Tibial nerve (tissue), 4 donors: ENCODE measurements around the gene SYNE3. TPM values are rescaled to one million over a fixed set of nuclear protein-coding genes. Genes with fewer than 3 reads are reported as not detected.

Experiments used
- DNase-seq, 2 donors: peaks; one replicate each; pipeline ENCODE4 v3.0.0-alpha.2; 2019; ENCODE audit warnings: low spot score in 2 of 2
- H3K27ac ChIP-seq, 4 donors: fragments of 200-600 bp; sonication (generic) in 3 of 4; one replicate each; pipeline ENCODE4 v1.5.1; 2017 to 2019; ENCODE audit warnings: mild to moderate bottlenecking in 1 of 4
- H3K27me3 ChIP-seq, 2 donors: fragments of 200-600 bp; sonication (generic) in 1 of 2; one replicate each; pipeline versions ENCODE4 v1.5.1 to v1.6.0; 2017 to 2019
- H3K36me3 ChIP-seq, 3 donors: fragments of 200-600 bp; sonication (generic); one replicate each; pipeline ENCODE4 v1.5.1; 2018 to 2019
- H3K4me1 ChIP-seq, 4 donors: fragments of 200-600 bp; sonication (generic) in 3 of 4; one replicate each; pipeline ENCODE4 v1.5.1; 2017 to 2019
- H3K4me3 ChIP-seq, 4 donors: fragments of 200-600 bp; sonication (generic) in 3 of 4; one replicate each; pipeline ENCODE4 v1.5.1; 2017 to 2019; ENCODE audit warnings: mild to moderate bottlenecking in 1 of 4, moderate library complexity in 1 of 4
- H3K9me3 ChIP-seq, 4 donors: fragments of 200-600 bp; sonication (generic) in 3 of 4; one replicate each; pipeline ENCODE4 v1.5.1; 2017 to 2019
- CTCF ChIP-seq, 5 experiments: fragments of 200-600 bp in 3 of 5; fragments of 450-650 bp in 2 of 5; sonication (generic) in 3 of 5; IDR thresholded peaks; one replicate each; pipeline ENCODE4 v1.5.1; 2016 to 2019; ENCODE audit warnings: antibody characterized with exemption in 5 of 5, mild to moderate bottlenecking in 3 of 5, moderate library complexity in 2 of 5
- EP300 ChIP-seq, 2 donors: sonication (generic); formaldehyde crosslinking; IDR thresholded peaks; one replicate each; pipeline ENCODE4 v1.6.1; 2017; ENCODE audit warnings: antibody characterized with exemption in 2 of 2, mild to moderate bottlenecking in 1 of 2
- POLR2A ChIP-seq, 2 donors: fragments of 450-650 bp; IDR thresholded peaks; one replicate each; pipeline ENCODE4 v1.6.1; 2017; ENCODE audit warnings: antibody characterized with exemption in 2 of 2, mild to moderate bottlenecking in 2 of 2, moderate library complexity in 2 of 2
- WGBS, 2 donors: methylation state at CpG; one replicate each; pipeline ENCODE4 v1.1.5; 2018; 5-methylcytosine and 5-hydroxymethylcytosine counted together
- total RNA-seq, 4 donors: library from RNA; depleted of rRNA; stranded (reverse); fragments of >200 nt; gene quantifications; one replicate each; pipeline ENCODE4 v1.1.0, GENCODE V29; 2016

SYNE3 gene
- total RNA-seq, 4 donors from 2014 or later: 71.0 to 106 (median 87.5) TPM

- TF ChIP-seq EP300 (IDR thresholded peaks at IDR 0.05) (peak; percentile 65 to 82), CTCF (IDR thresholded peaks at IDR 0.05) (no peak), POLR2A (IDR thresholded peaks at IDR 0.05) (peak in 1 of 2 donors; percentile 18)
- Histone ChIP-seq H3K4me1 (peaks cover under 1 to 95% (median 66%) of the 10 kb centered on the region in 4 donors), H3K9me3 (no peaks in the 10 kb centered on the region), H3K4me3 (no peak overlapping the region), H3K27ac (peak overlapping the region; percentile 74 to 96 (median 85)), H3K27me3 (no peaks in the 10 kb centered on the region), H3K36me3 (no peaks in the 10 kb centered on the region)
- DNase-seq: peak in 1 of 2 donors; percentile 51
- 69% methylated on average over 9 of the region's 9 CpGs for WGBS, 2 donors
These were observed 27.0 kb downstream of the SYNE3 start for GRCh38 chr14:95489214-95490137.

- TF ChIP-seq POLR2A (IDR thresholded peaks at IDR 0.05): no peak
- Histone ChIP-seq H3K27me3 (no peaks in the 10 kb centered on the region), H3K9me3 (no peaks in the 10 kb centered on the region), H3K27ac (peak overlapping the region; percentile 19 to 96 (median 85)), H3K4me3 (no peak overlapping the region), H3K36me3 (no peaks in the 10 kb centered on the region), H3K4me1 (peaks cover 4 to 95% (median 68%) of the 10 kb centered on the region in 4 donors)
- no peak for DNase-seq
- WGBS, 2 donors: 54 to 56% methylated on average over 5 to 6 of the region's 6 CpGs
These were observed 27.9 kb downstream of the SYNE3 start for GRCh38 chr14:95488376-95489213.

- DNase-seq: no peak
- H3K4me1 ChIP-seq: peaks cover 4 to 96% (median 77%) of the 10 kb centered on the region in 4 donors
These were observed 28.8 kb downstream of the SYNE3 start for GRCh38 chr14:95487669-95488084.

GRCh38 chr14:95486875-95487668 is 29.4 kb downstream of the SYNE3 start:
- Histone ChIP-seq H3K27me3 (no peaks in the 10 kb centered on the region), H3K27ac (peak overlapping the region in 3 of 4 donors; percentile 75 to 96 (median 94)), H3K9me3 (no peaks in the 10 kb centered on the region), H3K4me3 (no peak overlapping the region), H3K4me1 (peaks cover 4 to 96% (median 83%) of the 10 kb centered on the region in 4 donors), H3K36me3 (no peaks in the 10 kb centered on the region)
- TF ChIP-seq EP300 (IDR thresholded peaks at IDR 0.05) (no peak), CTCF (IDR thresholded peaks at IDR 0.05) (no peak), POLR2A (IDR thresholded peaks at IDR 0.05) (no peak)
- 88% methylated on average over 15 of the region's 15 CpGs for WGBS, 2 donors
- no peak for DNase-seq

More at GRCh38 chr14:95487669-95488084, 28.8 kb downstream of the SYNE3 start:
- WGBS, 2 donors: 53 to 57% methylated on average over 3 of the region's 3 CpGs
- Histone ChIP-seq H3K4me3 (no peak overlapping the region), H3K9me3 (no peaks in the 10 kb centered on the region), H3K36me3 (no peaks in the 10 kb centered on the region), H3K27ac (peak overlapping the region in 3 of 4 donors; percentile 75 to 96 (median 94)), H3K27me3 (no peaks in the 10 kb centered on the region)
- TF ChIP-seq POLR2A (IDR thresholded peaks at IDR 0.05): no peak
- no peak for TF ChIP-seq EP300 (IDR thresholded peaks at IDR 0.05)
- no peak for TF ChIP-seq CTCF (IDR thresholded peaks at IDR 0.05)
